ENCODE results near the gene SYPL2. TPM values are rescaled to one million over a fixed set of nuclear protein-coding genes. Genes with fewer than 3 reads are reported as not detected.

SYPL2 gene
- total RNA-seq, 4 donors from 2014 or later, result 0.27 to 1.8 (median 0.38) TPM; not detected in 1

- no peak overlapping the region for H3K4me3 ChIP-seq (ENCODE audit: low read depth, poor library complexity, severe bottlenecking)
- no peak for DNase-seq (ENCODE audit: low spot score in 2 of 2)
- intact Hi-C loops (cut with DNase I; ENCODE audit: low total_unique reads), result no loop called here
- TF ChIP-seq POLR2A (IDR thresholded peaks at IDR 0.05), result no peak
- no peak for TF ChIP-seq CTCF (IDR thresholded peaks at IDR 0.05)
Observed at GRCh38 chr1:109432336-109432735, 34.0 kb upstream of the SYPL2 start.

GRCh38 chr1:109433322-109433721, 33.0 kb upstream of the SYPL2 start:
- TF ChIP-seq CTCF (IDR thresholded peaks at IDR 0.05) (no peak), POLR2A (IDR thresholded peaks at IDR 0.05) (no peak)
- no peak overlapping the region for H3K4me3 ChIP-seq (ENCODE audit: low read depth, poor library complexity, severe bottlenecking)
- intact Hi-C loops (cut with DNase I; ENCODE audit: low total_unique reads), result no loop called here
- no peak for DNase-seq (ENCODE audit: low spot score in 2 of 2)
- WGBS, 2 donors, result 96 to 100% methylated on average over 1 of the region's 1 CpG

GRCh38 chr1:109434484-109434883, 31.9 kb upstream of the SYPL2 start:
- TF ChIP-seq POLR2A (IDR thresholded peaks at IDR 0.05), result no peak
- TF ChIP-seq CTCF (IDR thresholded peaks at IDR 0.05), result no peak
- intact Hi-C loops (cut with DNase I; ENCODE audit: low total_unique reads), result no loop called here
- no peak overlapping the region for H3K4me3 ChIP-seq (ENCODE audit: low read depth, poor library complexity, severe bottlenecking)
- DNase-seq (ENCODE audit: low spot score in 2 of 2), result no peak
- 58 to 100% methylated on average over 1 of the region's 1 CpG for WGBS, 2 donors

GRCh38 chr1:109438798-109439297, 27.5 kb upstream of the SYPL2 start:
- 67 to 68% methylated on average over 3 of the region's 3 CpGs for WGBS, 2 donors
- intact Hi-C loops (cut with DNase I; ENCODE audit: low total_unique reads), result no loop called here
- no peak overlapping the region for H3K4me3 ChIP-seq (ENCODE audit: low read depth, poor library complexity, severe bottlenecking)
- TF ChIP-seq CTCF (IDR thresholded peaks at IDR 0.05), result no peak
- no peak for TF ChIP-seq POLR2A (IDR thresholded peaks at IDR 0.05)
- no peak for DNase-seq (ENCODE audit: low spot score in 2 of 2)

- TF ChIP-seq POLR2A (IDR thresholded peaks at IDR 0.05) (no peak), CTCF (IDR thresholded peaks at IDR 0.05) (no peak)
- 17 to 45% methylated on average over 1 of the region's 1 CpG for WGBS, 2 donors
Observed at GRCh38 chr1:109441069-109441468, 25.3 kb upstream of the SYPL2 start.

GRCh38 chr1:109443476-109443875, 22.9 kb upstream of the SYPL2 start:
- intact Hi-C loops (cut with DNase I; ENCODE audit: low total_unique reads), result no loop called here
- no peak for DNase-seq (ENCODE audit: low spot score in 2 of 2)
- no peak overlapping the region for H3K4me3 ChIP-seq (ENCODE audit: low read depth, poor library complexity, severe bottlenecking)
- no peak for TF ChIP-seq POLR2A (IDR thresholded peaks at IDR 0.05)
- TF ChIP-seq CTCF (IDR thresholded peaks at IDR 0.05), result no peak
- 60 to 73% methylated on average over 2 of the region's 2 CpGs for WGBS, 2 donors

More at GRCh38 chr1:109441069-109441468, 25.3 kb upstream of the SYPL2 start:
- DNase-seq (ENCODE audit: low spot score in 2 of 2), result no peak
- no peak overlapping the region for H3K4me3 ChIP-seq (ENCODE audit: low read depth, poor library complexity, severe bottlenecking)
- intact Hi-C loops (cut with DNase I; ENCODE audit: low total_unique reads), result no loop called here

Measured in lower leg skin (tissue), 4 donors.